Measurements from ENCODE around the gene LRRC47. TPM values are rescaled to one million over a fixed set of nuclear protein-coding genes. Genes with fewer than 3 reads are reported as not detected.
A peak's percentile ranks its signal among the peaks of the same experiment; 100 is the strongest.

Gene LRRC47
- total and polyA plus RNA-seq, 2 of the 13 experiments (the other 11 are each of a cell fraction or from before 2014, with no cell fraction given), result 18.3 to 52.5 TPM

DNA sequence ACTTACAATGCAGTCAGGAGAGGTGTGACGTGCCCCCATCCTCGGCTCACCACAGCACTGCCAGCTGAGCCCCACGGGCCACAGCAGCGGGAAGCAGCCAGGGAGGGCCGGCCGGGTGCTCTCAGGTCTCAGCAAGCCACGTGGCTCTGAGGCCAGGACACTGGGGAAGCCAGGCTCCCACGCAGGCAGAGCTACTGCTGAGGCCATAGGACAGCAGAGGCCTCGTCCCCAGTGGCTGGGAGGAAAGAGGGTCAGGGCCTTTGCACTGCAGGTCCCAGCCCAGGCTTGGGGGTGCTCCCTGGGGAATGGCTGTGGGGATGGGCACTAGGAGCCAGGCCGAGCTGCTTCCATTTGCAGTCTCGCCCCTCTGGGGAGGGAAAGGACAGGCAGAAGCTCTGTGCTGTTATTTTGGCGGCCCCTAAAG is 5.8 kb downstream of the LRRC47 start:
- TF ChIP-seq ZNF556 (CRISPR knock-in tag; IDR thresholded peaks at IDR 0.05; ENCODE audit: borderline replicate concordance), result no peak
- no peak for TF ChIP-seq XRCC5 (optimal IDR thresholded peaks at IDR 0.05; ENCODE audit: low read length)
- no peak for TF ChIP-seq ZNF766 (CRISPR knock-in tag; IDR thresholded peaks at IDR 0.05; ENCODE audit: borderline replicate concordance)
- TF ChIP-seq RBFOX2 (IDR thresholded peaks at IDR 0.05; ENCODE audit: low read depth, low read length), result peak; percentile 63
- TF ChIP-seq AGO2 (optimal IDR thresholded peaks at IDR 0.05; ENCODE audit: low read depth, low read length), result peak; percentile 67
- TF ChIP-seq, protein P1, sequence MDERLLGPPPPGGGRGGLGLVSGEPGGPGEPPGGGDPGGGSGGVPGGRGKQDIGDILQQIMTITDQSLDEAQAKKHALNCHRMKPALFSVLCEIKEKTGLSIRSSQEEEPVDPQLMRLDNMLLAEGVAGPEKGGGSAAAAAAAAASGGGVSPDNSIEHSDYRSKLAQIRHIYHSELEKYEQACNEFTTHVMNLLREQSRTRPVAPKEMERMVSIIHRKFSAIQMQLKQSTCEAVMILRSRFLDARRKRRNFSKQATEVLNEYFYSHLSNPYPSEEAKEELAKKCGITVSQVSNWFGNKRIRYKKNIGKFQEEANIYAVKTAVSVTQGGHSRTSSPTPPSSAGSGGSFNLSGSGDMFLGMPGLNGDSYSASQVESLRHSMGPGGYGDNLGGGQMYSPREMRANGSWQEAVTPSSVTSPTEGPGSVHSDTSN (CRISPR knock-in tag; IDR thresholded peaks at IDR 0.05), result no peak
- TF ChIP-seq GLI4 (CRISPR knock-in tag; IDR thresholded peaks at IDR 0.05; ENCODE audit: borderline replicate concordance), result no peak
- no peak for TF ChIP-seq THAP11 (CRISPR knock-in tag; IDR thresholded peaks at IDR 0.05)
- CTCF ChIA-PET (ENCODE audit: low intra/inter-chr PET ratio, low total read pairs), result no interaction called here
- in situ Hi-C loops (cut with HindIII; ENCODE audit: extremely low pct_ligation_motif_present, low pct_unique_long_range_greater_than_20kb), result no loop called here
- Histone ChIP-seq H3K9me3 (ENCODE audit: low read length) (no peaks in the 10 kb centered on the region), H3K27me3 (ENCODE audit: control insufficient read depth in 1 of 2, insufficient read depth in 2 of 2, low read length in 2 of 2) (no peaks in the 10 kb centered on the region), H3K4me1 (ENCODE audit: insufficient read depth, low read length) (peaks cover 37% of the 10 kb centered on the region), H3K36me3 (replicated peaks in 1 of 2; ENCODE audit: control insufficient read depth in 1 of 2, insufficient read depth in 2 of 2, low read length in 2 of 2) (peaks cover 10 to 28% of the 10 kb centered on the region in 2 experiments; a peak in 4 of 5 replicates), H3K4me2 (ENCODE audit: low read depth, low read length) (no peak overlapping the region), H3K79me2 (ENCODE audit: insufficient read depth, low read length) (peaks cover 44% of the 10 kb centered on the region), H3K9ac (ENCODE audit: insufficient read depth, low read depth, low read length) (no peak overlapping the region), H3K4me3 (replicated peaks in 1 of 3; ENCODE audit: insufficient read depth in 1 of 3, low read depth in 2 of 3, low read length in 3 of 3) (no peak overlapping the region), H4K20me1 (ENCODE audit: insufficient read depth, low read length) (0 out of 2 replicates have a peak, but pooled peaks cover 7% of the 10 kb centered on the region), H2AFZ (ENCODE audit: low read length) (no peak overlapping the region), H3K27ac (ENCODE audit: extremely low read length, insufficient read depth, low read length) (no peak overlapping the region)
- intact Hi-C loops (cut with micrococcal nuclease; ENCODE audit: unreplicated experiment), result no loop called here
- no TSS peak for BruUV-seq (replicated peaks)
- WGBS (ENCODE audit: low lambda C conversion rate), result 98% methylated on average over 5 of the region's 12 CpGs
- no peak for FAIRE-seq
- DNase-seq (ENCODE audit: low spot score), result no peak
- POLR2A ChIA-PET, result interaction anchor here (1.3 kb wide), 1 partner anchor 16 kb away, joined by 3 read pairs; no protein-coding TSS in a partner anchor
- ATAC-seq, result no peak
